Astrocyte (in vitro differentiated cells and primary cell): ENCODE results near the gene RABL3. TPM values are rescaled to one million over a fixed set of nuclear protein-coding genes. Genes with fewer than 3 reads are reported as not detected.
"Not testable (repeated sequence)": the region's sequence is repeated elsewhere in the genome, so short reads cannot be mapped to it uniquely, and the experiment has no call there.

ENCODE experiments used
- DNase-seq: peaks from one replicate; pipeline ENCODE4 v3.0.0-alpha.2; 2010; ENCODE audit warnings: low read depth
- FAIRE-seq: peaks from 2 replicates; lab custom pipeline; 2011; peaks lifted over from hg19 to GRCh38; lab: Jason Lieb, UNC
- H2AFZ ChIP-seq: 2 replicates; pipeline ENCODE4 v1.6.0; 2012; ENCODE audit warnings: low read depth, low read length, inconsistent platforms
- H3K27ac ChIP-seq: 2 replicates; pipeline ENCODE4 v1.5.1; 2011; ENCODE audit warnings: low read depth, low read length, inconsistent platforms
- H3K27me3 ChIP-seq: 2 replicates; pipeline ENCODE4 v1.6.0; 2011; ENCODE audit warnings: low read length, inconsistent platforms; ENCODE audit not compliant: insufficient read depth
- H3K36me3 ChIP-seq: 2 replicates; pipeline ENCODE4 v1.5.1; 2011; ENCODE audit warnings: low read length, inconsistent platforms; ENCODE audit not compliant: insufficient read depth
- H3K4me1 ChIP-seq: 2 replicates; pipeline ENCODE4 v1.5.1; 2011; ENCODE audit warnings: low read length, inconsistent platforms; ENCODE audit not compliant: insufficient read depth
- H3K4me2 ChIP-seq: 2 replicates; pipeline ENCODE4 v1.6.0; 2012; ENCODE audit warnings: low read length, inconsistent platforms
- H3K4me3 ChIP-seq: 2 replicates; pipeline ENCODE4 v1.5.1; 2011; ENCODE audit warnings: low read depth, mild to moderate bottlenecking, low read length, inconsistent platforms; ENCODE audit not compliant: insufficient read depth
- H3K79me2 ChIP-seq: 2 replicates; pipeline ENCODE4 v1.6.0; 2012; ENCODE audit warnings: mild to moderate bottlenecking, low read length, inconsistent platforms; ENCODE audit not compliant: insufficient read depth
- H3K9ac ChIP-seq: 2 replicates; pipeline ENCODE4 v1.6.0; 2012; ENCODE audit warnings: mild to moderate bottlenecking, low read length, inconsistent platforms
- H3K9me3 ChIP-seq: 2 replicates; pipeline ENCODE4 v1.5.1; 2012; ENCODE audit warnings: low read depth, mild to moderate bottlenecking, low read length, inconsistent platforms; ENCODE audit not compliant: insufficient read depth
- H4K20me1 ChIP-seq: 2 replicates; pipeline ENCODE4 v1.6.0; 2012; ENCODE audit warnings: low read length, inconsistent platforms; ENCODE audit not compliant: insufficient read depth
- H3K27ac Mint-ChIP-seq: one replicate; pipeline ENCODE4 v1.8.0; 2021; ENCODE audit warnings: mild to moderate bottlenecking, mixed read lengths; ENCODE audit not compliant: unreplicated experiment
- H3K27me3 Mint-ChIP-seq: one replicate; pipeline ENCODE4 v1.8.0; 2021; ENCODE audit warnings: low read depth, mixed read lengths; ENCODE audit not compliant: unreplicated experiment
- H3K36me3 Mint-ChIP-seq: one replicate; pipeline ENCODE4 v1.8.0; 2021; ENCODE audit warnings: low read depth, mixed read lengths; ENCODE audit not compliant: unreplicated experiment
- H3K4me1 Mint-ChIP-seq: one replicate; pipeline ENCODE4 v1.8.0; 2021; ENCODE audit warnings: low read depth, mixed read lengths; ENCODE audit not compliant: unreplicated experiment
- H3K4me3 Mint-ChIP-seq: one replicate; pipeline ENCODE4 v1.8.0; 2021; ENCODE audit warnings: mild to moderate bottlenecking, moderate library complexity, mixed read lengths; ENCODE audit not compliant: unreplicated experiment
- H3K9me3 Mint-ChIP-seq: one replicate; pipeline ENCODE4 v1.8.0; 2021; ENCODE audit warnings: mild to moderate bottlenecking, mixed read lengths; ENCODE audit not compliant: unreplicated experiment
- EZH2 ChIP-seq: IDR thresholded peaks from 2 replicates; pipeline ENCODE4 v1.6.1; 2012; ENCODE audit warnings: mild to moderate bottlenecking, low read length, inconsistent platforms; ENCODE audit not compliant: insufficient read depth
- total RNA-seq: library from RNA; stranded (reverse); gene quantifications from 2 replicates; pipeline ENCODE4 v1.2.1, GENCODE V29; 2021
- TF ChIP-seq, protein P1 (sequence below): IDR thresholded peaks from 2 replicates; pipeline ENCODE4 v1.5.1; 2011; ENCODE audit warnings: low read depth, mild to moderate bottlenecking, inconsistent platforms, low read length, moderate library complexity; ENCODE audit not compliant: insufficient read depth

RABL3 gene
- total RNA-seq, 1 donor from 2014 or later, result 16.8 TPM

DNA sequence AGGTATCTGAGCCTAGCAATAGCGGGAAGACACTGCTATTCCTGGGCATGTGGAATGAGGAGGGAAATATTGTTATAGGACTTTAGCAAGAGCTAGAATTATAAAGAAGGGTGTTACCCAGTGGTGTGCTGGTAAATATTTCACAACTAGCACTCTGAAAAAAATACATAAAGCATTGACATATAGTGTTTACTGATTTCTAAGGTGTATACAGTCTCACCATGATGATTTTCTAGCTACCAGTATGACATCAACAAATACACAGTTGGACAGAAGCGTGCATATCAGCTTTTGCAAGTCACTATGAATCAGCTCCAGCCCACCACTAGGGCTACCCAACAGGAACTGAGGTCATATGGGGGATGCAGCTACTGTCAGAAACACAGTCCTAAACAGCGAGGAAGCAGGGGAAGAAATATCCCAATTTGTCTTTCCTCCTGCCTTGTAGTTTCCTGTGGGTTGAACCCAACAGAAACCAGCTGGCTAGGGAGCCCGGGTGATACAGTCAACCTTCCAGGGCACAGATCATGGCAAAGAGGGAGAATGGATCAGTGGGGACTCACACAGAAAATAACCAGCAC lies 99.9 kb downstream of the RABL3 start:
- Mint-ChIP-seq H3K9me3 (peaks cover 6% of the 10 kb centered on the region), H3K4me3 (no peak overlapping the region), H3K27ac (peak overlapping the region; percentile 66), H3K27me3 (no peaks in the 10 kb centered on the region), H3K4me1 (peaks cover 20% of the 10 kb centered on the region), H3K36me3 (no peaks in the 10 kb centered on the region)
- no peaks in the 10 kb centered on the region for H3K27me3 ChIP-seq
- peak overlapping the region; percentile 47 for H3K4me2 ChIP-seq
- H2AFZ ChIP-seq, result peak overlapping the region; percentile 55
- no peaks in the 10 kb centered on the region for H3K79me2 ChIP-seq
- no peaks in the 10 kb centered on the region for H3K36me3 ChIP-seq
- peak; percentile 73 for DNase-seq
- H3K9me3 ChIP-seq, result no peaks in the 10 kb centered on the region
- H3K4me3 ChIP-seq, result no peak overlapping the region
- FAIRE-seq, result no peak
- H3K9ac ChIP-seq, result no peak overlapping the region
- H3K4me1 ChIP-seq, result peaks cover 14% of the 10 kb centered on the region
- no peaks in the 10 kb centered on the region for H4K20me1 ChIP-seq
- no peak for TF ChIP-seq EZH2
- TF ChIP-seq, protein P1, sequence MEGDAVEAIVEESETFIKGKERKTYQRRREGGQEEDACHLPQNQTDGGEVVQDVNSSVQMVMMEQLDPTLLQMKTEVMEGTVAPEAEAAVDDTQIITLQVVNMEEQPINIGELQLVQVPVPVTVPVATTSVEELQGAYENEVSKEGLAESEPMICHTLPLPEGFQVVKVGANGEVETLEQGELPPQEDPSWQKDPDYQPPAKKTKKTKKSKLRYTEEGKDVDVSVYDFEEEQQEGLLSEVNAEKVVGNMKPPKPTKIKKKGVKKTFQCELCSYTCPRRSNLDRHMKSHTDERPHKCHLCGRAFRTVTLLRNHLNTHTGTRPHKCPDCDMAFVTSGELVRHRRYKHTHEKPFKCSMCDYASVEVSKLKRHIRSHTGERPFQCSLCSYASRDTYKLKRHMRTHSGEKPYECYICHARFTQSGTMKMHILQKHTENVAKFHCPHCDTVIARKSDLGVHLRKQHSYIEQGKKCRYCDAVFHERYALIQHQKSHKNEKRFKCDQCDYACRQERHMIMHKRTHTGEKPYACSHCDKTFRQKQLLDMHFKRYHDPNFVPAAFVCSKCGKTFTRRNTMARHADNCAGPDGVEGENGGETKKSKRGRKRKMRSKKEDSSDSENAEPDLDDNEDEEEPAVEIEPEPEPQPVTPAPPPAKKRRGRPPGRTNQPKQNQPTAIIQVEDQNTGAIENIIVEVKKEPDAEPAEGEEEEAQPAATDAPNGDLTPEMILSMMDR, result no peak
- H3K27ac ChIP-seq, result peak overlapping the region; percentile 32

DNA sequence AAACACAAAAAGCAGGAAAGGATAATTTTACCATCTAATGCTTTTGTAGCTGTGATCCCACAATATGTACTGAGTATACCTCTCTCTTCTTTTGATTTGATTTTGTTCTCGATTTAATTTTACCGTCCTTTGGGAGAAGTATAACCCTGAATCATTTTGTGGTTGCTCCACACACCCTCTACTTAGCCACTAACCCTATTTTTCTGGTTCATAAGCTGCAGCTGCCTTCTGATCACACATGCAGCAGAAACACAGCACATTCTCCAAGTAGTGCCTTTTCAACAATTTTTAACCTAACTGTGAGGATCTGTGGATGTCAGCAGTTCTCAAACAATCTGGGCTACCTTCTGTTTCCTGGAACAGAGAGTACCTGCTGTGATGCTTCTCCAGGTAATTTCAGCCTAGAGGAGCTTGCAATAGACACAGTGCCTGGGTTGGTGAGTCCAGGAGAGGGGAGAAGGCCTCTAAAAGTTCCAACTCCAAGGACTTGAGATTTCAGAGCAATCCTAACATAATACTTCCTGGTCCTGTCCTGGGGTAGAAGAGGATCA lies 100.5 kb downstream of the RABL3 start:
- DNase-seq (no peak), FAIRE-seq (no peak)
- Mint-ChIP-seq H3K4me1 (peaks cover 20% of the 10 kb centered on the region), H3K27me3 (no peaks in the 10 kb centered on the region), H3K36me3 (no peaks in the 10 kb centered on the region), H3K27ac (peak overlapping the region; percentile 66), H3K4me3 (no peak overlapping the region), H3K9me3 (peaks cover 6% of the 10 kb centered on the region)
- Histone ChIP-seq H4K20me1 (no peaks in the 10 kb centered on the region), H3K4me2 (no peak overlapping the region), H3K27me3 (no peaks in the 10 kb centered on the region), H3K27ac (peak overlapping the region; percentile 5), H3K9ac (no peak overlapping the region), H2AFZ (no peak overlapping the region), H3K4me1 (peaks cover 14% of the 10 kb centered on the region), H3K4me3 (no peak overlapping the region), H3K79me2 (no peaks in the 10 kb centered on the region), H3K36me3 (no peaks in the 10 kb centered on the region), H3K9me3 (no peaks in the 10 kb centered on the region)
- TF ChIP-seq EZH2, result no peak
- TF ChIP-seq, protein P1, result no peak

DNA sequence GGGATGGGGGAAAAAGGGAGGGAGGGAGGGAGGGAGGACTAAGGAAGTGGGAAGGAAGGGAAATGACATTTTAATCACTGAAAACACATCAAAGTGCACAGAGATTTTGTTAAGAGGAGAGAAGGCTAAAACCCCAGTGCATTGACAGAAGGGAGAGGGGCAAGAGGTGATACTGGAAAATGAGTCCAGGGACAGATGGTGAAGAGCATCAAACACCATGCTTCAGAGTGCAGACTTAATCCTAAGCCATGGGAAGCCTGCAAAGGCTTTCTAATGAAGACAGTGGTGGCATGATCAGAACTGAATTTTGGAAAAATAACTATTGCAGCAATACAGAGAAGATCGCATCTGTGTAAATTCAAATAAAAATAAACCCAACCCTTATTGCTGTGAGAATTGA lies 102.1 kb downstream of the RABL3 start:
- no peak overlapping the region for H3K9ac ChIP-seq
- FAIRE-seq, result no peak
- H3K27me3 Mint-ChIP-seq, result no peaks in the 10 kb centered on the region
- DNase-seq, result no peak
- H3K79me2 ChIP-seq, result no peaks in the 10 kb centered on the region
- no peaks in the 10 kb centered on the region for H3K36me3 Mint-ChIP-seq
- no peak overlapping the region for H3K27ac ChIP-seq
- no peak overlapping the region for H3K27ac Mint-ChIP-seq
- H3K4me2 ChIP-seq, result no peak overlapping the region
- peaks cover 6% of the 10 kb centered on the region for H3K9me3 Mint-ChIP-seq
- no peaks in the 10 kb centered on the region for H3K9me3 ChIP-seq
- H3K4me1 Mint-ChIP-seq, result peaks cover 16% of the 10 kb centered on the region
- no peak for TF ChIP-seq EZH2
- TF ChIP-seq, protein P1, result no peak
- H3K4me3 ChIP-seq, result no peak overlapping the region
- H3K4me3 Mint-ChIP-seq, result no peak overlapping the region
- H2AFZ ChIP-seq, result no peak overlapping the region
- no peaks in the 10 kb centered on the region for H3K36me3 ChIP-seq
- no peaks in the 10 kb centered on the region for H3K27me3 ChIP-seq
- no peaks in the 10 kb centered on the region for H4K20me1 ChIP-seq
- peaks cover 11% of the 10 kb centered on the region for H3K4me1 ChIP-seq

DNA sequence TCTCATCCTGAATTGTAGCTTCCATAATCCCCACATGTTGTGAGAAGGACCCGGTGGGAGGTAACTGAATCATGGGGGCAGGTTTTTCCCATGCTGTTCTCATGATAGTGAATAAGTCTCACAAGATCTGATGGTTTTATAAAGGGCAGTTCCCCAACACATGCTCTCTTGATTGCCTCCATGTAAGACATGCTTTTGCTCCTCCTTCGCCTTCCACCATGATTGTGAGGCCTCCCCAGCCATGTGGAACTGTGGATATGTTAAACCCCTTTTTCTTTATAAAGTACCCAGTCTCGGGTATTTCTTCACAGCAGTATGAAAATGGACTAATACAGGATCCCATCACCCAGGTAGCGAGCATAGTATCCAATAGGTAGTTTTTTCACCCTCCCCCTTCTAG lies 103.5 kb downstream of the RABL3 start:
- H3K27me3 Mint-ChIP-seq, H3K9me3 Mint-ChIP-seq, H3K79me2 ChIP-seq, H2AFZ ChIP-seq, H3K9me3 ChIP-seq, FAIRE-seq, H3K4me3 Mint-ChIP-seq, H3K36me3 ChIP-seq, H3K27ac Mint-ChIP-seq, H3K4me3 ChIP-seq, H3K27ac ChIP-seq, H3K36me3 Mint-ChIP-seq, H3K27me3 ChIP-seq, H4K20me1 ChIP-seq, H3K4me2 ChIP-seq, H3K4me1 ChIP-seq, H3K9ac ChIP-seq, DNase-seq: not testable (repeated sequence)
- peaks cover 12% of the 10 kb centered on the region for H3K4me1 Mint-ChIP-seq
